GM12892 (cell line): ENCODE results near the gene C6orf136.

Experiments used
- DNase-seq: peaks from one replicate; pipeline ENCODE4 v3.0.0; 2011; ENCODE audit not compliant: insufficient read length
- FAIRE-seq: peaks from 2 replicates; lab custom pipeline; 2011; peaks lifted over from hg19 to GRCh38; lab: Jason Lieb, UNC
- POLR2A ChIP-seq: IDR thresholded peaks from 2 replicates; pipeline ENCODE4 v1.6.1; 2011; ENCODE audit warnings: low read depth, low read length, control low read depth
- POLR2AphosphoS5 ChIP-seq: IDR thresholded peaks from 2 replicates; pipeline ENCODE4 v1.6.1; 2011; ENCODE audit warnings: low read depth, low read length, control low read depth
- TAF1 ChIP-seq: IDR thresholded peaks from 2 replicates; pipeline ENCODE4 v1.6.1; 2011; ENCODE audit warnings: low read depth, mild to moderate bottlenecking, control low read depth, low read length, borderline replicate concordance

Gene C6orf136

GRCh38 chr6:30685157-30686008, 38.5 kb downstream of the C6orf136 start:
- DNase-seq: no peak
- TF ChIP-seq POLR2AphosphoS5 (no peak), POLR2A (no peak), TAF1 (0 out of 2 replicates have a peak, but pooled peaks have one; percentile 20)
- FAIRE-seq: no peak

- FAIRE-seq (peak; percentile 74), DNase-seq (peak; percentile 58)
- TF ChIP-seq TAF1 (no peak), POLR2A (peak; percentile 62; the same call in 1 of the 2 replicates), POLR2AphosphoS5 (peak; percentile 36; the same call in 1 of the 2 replicates)
Observed at GRCh38 chr6:30686009-30686907, 39.3 kb downstream of the C6orf136 start, which contains the start of gene PPP1R18. TSS of gene PPP1R18 (minus strand) at chr6:30686645. CDS start at chr6:30686018, 627 bp downstream.

- FAIRE-seq: peak; percentile 94
- TF ChIP-seq POLR2AphosphoS5: peak; percentile 70; the same call in 1 of the 2 replicates
- no peak for TF ChIP-seq TAF1
- TF ChIP-seq POLR2A: peak; percentile 61; the same call in 1 of the 2 replicates
- peak; percentile 68 for DNase-seq
Observed at GRCh38 chr6:30686908-30687658, 40.1 kb downstream of the C6orf136 start.

- TF ChIP-seq TAF1 (0 out of 2 replicates have a peak, but pooled peaks have one; percentile 32), POLR2A (no peak), POLR2AphosphoS5 (no peak)
- FAIRE-seq (no peak), DNase-seq (no peak)
Observed at GRCh38 chr6:30687659-30688431, 40.9 kb downstream of the C6orf136 start.

GRCh38 chr6:30688569-30688968, 41.6 kb downstream of the C6orf136 start:
- TF ChIP-seq POLR2A (no peak), TAF1 (no peak), POLR2AphosphoS5 (no peak)
- no peak for FAIRE-seq
- DNase-seq: no peak

- TF ChIP-seq POLR2A (no peak), TAF1 (no peak), POLR2AphosphoS5 (no peak)
- FAIRE-seq (no peak), DNase-seq (no peak)
Observed at GRCh38 chr6:30689022-30689865, 42.3 kb downstream of the C6orf136 start.

GRCh38 chr6:30689985-30690384, 43.1 kb downstream of the C6orf136 start:
- no peak for FAIRE-seq
- no peak for TF ChIP-seq POLR2A
- no peak for TF ChIP-seq POLR2AphosphoS5
- no peak for TF ChIP-seq TAF1
- DNase-seq: no peak

- peak; percentile 85 for FAIRE-seq
- TF ChIP-seq TAF1 (no peak), POLR2A (peak; percentile 22; the same call in 1 of the 2 replicates)
- DNase-seq: peak; percentile 80
Observed at GRCh38 chr6:30690403-30691207, 43.7 kb downstream of the C6orf136 start, which contains the start of gene NRM. TSS of gene NRM (minus strand) at chr6:30690984. CDS start at chr6:30690974, 10 bp downstream.
